Transverse colon (tissue), 3 donors: ENCODE data around the gene MST1R.

Experiments used
- CTCF ChIP-seq, 5 experiments: fragments of 200-600 bp in 3 of 5; fragments of 450-650 bp in 2 of 5; sonication (generic) in 3 of 5; IDR thresholded peaks; 1 replicate in 2 of 5; 2 replicates in 3 of 5; pipeline ENCODE4 v1.5.1; 2016 to 2017; ENCODE audit warnings: antibody characterized with exemption in 5 of 5, inconsistent platforms in 3 of 5, mild to moderate bottlenecking in 2 of 5, moderate library complexity in 1 of 5
- EP300 ChIP-seq: sonication (generic); formaldehyde crosslinking; IDR thresholded peaks from one replicate; pipeline ENCODE4 v1.6.1; 2017; ENCODE audit warnings: antibody characterized with exemption, low read depth

GRCh38 chr3:49867871-49868321, 35.8 kb downstream of the MST1R start:
- TF ChIP-seq EP300: no peak
- TF ChIP-seq CTCF (IDR thresholded peaks at IDR 0.05): no peak
